Measurements from ENCODE around the gene OSGEP.
A peak's percentile ranks its signal among the peaks of the same experiment; 100 is the strongest.

The OSGEP gene

GRCh38 chr14:20454516-20455354 lies at the start of gene OSGEP, which contains the start of gene APEX1:
TSS of gene OSGEP (minus strand) at chr14:20454812. CDS start at chr14:20454683, 129 bp downstream.
TSS of gene APEX1 (plus strand) at chr14:20455226. CDS start at chr14:20455646, 420 bp downstream.
- DNase-seq, result peak; percentile 99

- DNase-seq, result no peak
Measured at GRCh38 chr14:20503898-20504297, 49.3 kb upstream of the OSGEP start.

GRCh38 chr14:20501346-20501745 lies 46.7 kb upstream of the OSGEP start:
- no peak for DNase-seq

- no peak for DNase-seq
Measured at GRCh38 chr14:20499881-20500280, 45.3 kb upstream of the OSGEP start.

DNA sequence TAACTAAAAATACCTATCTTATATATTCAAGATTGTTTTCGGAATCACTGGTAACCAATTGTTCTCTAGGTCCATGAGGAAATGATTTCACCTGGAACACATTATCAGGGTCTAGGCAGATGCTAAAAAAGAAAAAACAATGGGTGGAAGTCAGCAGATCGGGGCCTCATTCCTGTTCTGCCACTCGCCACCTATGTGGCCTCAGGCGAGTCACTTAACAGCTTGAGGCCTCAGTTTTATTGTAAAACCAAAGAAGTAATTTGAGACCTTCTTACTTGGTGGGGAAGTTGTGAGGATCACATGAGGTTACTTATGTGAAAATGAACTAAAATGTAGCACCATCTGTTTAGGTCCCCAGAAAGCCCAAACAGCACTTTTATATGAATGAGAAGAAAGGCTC lies 44.5 kb upstream of the OSGEP start:
- no peak for DNase-seq

- DNase-seq, result no peak
Measured at GRCh38 chr14:20498622-20499021, 44.0 kb upstream of the OSGEP start.

- no peak for DNase-seq
Measured at GRCh38 chr14:20494935-20495766, 40.5 kb upstream of the OSGEP start.

GRCh38 chr14:20493634-20494033 lies 39.0 kb upstream of the OSGEP start:
- no peak for DNase-seq

DNA sequence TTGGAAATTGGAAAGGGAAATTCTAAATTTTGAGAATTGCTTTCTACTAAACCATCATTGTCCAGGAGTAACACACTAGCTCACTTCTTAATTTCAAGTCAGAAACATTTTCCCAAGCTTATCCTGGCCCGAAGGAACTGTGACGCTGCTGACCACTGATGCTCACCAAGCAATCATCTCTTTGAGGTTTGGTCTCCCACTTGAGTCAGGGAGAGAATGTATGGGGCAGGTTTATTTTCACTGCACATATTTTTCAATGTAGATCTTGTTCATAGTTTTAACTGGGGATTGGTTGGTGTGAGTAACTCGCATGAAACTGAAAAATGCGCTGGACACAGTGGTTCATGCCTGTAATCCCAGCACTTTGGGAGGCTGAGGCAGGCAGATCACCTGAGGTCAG lies 37.9 kb upstream of the OSGEP start:
- DNase-seq, result no peak

DNA sequence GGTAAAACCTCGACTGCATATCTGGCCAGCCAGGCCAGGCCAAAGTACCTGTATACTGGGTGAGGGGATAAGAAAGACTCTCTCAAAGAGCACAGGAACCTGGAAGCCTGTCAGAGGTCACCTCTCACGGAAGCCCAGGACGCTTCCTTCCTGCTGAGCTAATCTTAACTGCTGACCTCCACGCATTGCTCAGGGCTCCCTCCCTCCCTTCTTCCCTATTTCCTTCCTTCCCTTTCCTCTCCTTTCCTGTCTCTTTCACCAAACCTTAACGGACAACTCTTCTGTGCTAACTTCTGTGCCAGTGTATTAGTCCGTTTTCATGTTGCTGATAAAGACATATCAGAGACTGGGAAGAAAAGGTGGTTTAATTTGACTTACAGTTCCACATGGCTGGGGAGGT lies 36.0 kb upstream of the OSGEP start:
- DNase-seq, result no peak

DNA sequence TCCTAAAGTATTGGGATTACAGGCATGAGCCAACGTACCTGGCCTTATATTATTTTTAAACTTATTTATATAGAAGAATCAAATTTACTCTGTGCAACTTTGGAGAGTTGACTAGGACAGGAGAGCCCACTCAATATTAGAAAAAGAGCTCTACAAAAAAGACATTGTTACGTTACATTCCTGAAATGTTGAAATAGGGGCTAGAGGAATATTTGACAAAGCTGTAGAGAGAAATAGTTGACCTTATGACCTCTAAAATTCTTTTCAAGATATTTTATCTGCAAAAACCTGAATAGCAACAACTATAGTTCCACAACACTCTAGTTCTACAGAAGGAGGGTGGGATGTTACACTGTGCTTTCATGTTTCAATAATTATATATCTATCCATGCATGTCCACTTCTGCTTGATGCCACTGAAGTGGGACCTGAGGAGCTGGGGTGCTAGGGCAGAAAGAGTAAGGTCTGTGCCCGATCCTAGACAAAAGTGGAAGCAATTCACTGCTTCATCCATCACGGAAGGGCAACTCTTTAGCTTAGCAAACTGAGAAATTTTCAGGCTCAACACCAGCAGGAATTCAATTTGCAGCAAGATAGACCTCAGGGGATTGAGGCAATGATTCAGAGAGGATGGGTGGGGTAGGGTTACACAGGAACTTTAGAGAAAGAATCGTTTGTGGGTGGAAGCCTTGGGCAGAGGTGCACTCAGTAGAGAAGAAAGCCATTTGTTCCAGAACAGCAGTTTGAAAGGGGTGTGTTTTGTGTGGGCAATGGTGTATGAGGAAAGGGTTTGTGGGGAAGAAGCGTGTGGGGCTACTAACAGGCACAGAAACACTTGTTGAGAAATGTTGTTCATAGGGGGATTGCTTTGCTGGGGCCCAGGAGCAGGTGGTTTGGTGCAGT lies 34.7 kb upstream of the OSGEP start:
- DNase-seq, result no peak

GRCh38 chr14:20487396-20487725 lies 32.7 kb upstream of the OSGEP start:
- DNase-seq, result no peak

DNA sequence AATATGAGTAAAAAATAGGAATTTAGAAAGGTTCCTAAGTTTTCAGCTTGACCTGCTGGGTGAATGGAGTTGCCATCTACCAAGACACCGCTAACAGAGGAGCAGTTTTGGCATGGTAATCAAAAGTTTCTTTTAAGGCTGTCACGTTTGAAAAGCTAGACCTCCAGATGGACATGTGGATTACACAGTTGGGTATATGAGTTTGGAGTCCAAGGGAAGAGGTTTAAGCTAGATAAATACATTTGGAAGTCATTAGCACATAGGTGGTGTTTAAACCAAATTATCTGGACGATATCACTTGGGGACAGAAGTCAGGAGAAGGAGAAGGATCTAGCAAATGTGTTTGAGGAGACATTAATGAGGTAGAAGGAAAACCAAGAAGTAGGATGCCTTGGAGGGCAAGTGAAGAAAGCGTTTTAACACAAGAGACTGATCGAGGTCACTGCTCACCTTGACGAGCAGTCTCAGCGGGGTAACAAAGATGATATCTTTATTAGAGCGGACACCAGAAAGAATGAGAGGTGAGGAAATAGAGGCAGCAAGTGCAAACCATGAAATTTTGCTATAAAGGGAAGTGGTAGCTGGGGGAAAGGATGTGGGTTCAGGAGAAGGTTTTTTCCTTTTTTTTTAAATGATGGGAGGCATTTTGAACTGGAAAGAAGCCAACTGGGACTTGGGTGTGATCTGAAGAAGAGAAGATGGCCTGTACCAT lies 32.2 kb upstream of the OSGEP start:
- DNase-seq, result no peak

- no peak for DNase-seq
Measured at GRCh38 chr14:20485900-20486299, 31.3 kb upstream of the OSGEP start.

GRCh38 chr14:20482382-20482781 lies 27.8 kb upstream of the OSGEP start:
- no peak for DNase-seq

- no peak for DNase-seq
Measured at GRCh38 chr14:20478894-20479293, 24.3 kb upstream of the OSGEP start.

GRCh38 chr14:20477211-20477876 lies 22.7 kb upstream of the OSGEP start:
- peak; percentile 7 for DNase-seq

- no peak for DNase-seq
Measured at GRCh38 chr14:20476776-20477175, 22.2 kb upstream of the OSGEP start.

GRCh38 chr14:20472536-20473169 lies 18.0 kb upstream of the OSGEP start:
- no peak for DNase-seq

- no peak for DNase-seq
Measured at GRCh38 chr14:20470603-20470901, 15.9 kb upstream of the OSGEP start.

GRCh38 chr14:20469890-20470602 lies 15.4 kb upstream of the OSGEP start:
- peak; percentile 12 for DNase-seq
